Esophagus squamous epithelium (tissue), 5 donors: ENCODE data around the gene KRTAP9-8. TPM values are rescaled to one million over a fixed set of nuclear protein-coding genes. Genes with fewer than 3 reads are reported as not detected.
"Not testable (repeated sequence)": the region's sequence is repeated elsewhere in the genome, so short reads cannot be mapped to it uniquely, and the experiment has no call there.

Source experiments
- DNase-seq: peaks from one replicate; lab custom pipeline; 2025; lab: John Stamatoyannopoulos, UW
- H3K27ac ChIP-seq, 4 donors: fragments of 200-600 bp; sonication (generic); one replicate each; pipeline ENCODE4 v1.5.1; 2016 to 2019; ENCODE audit warnings: mild to moderate bottlenecking in 1 of 4
- H3K27me3 ChIP-seq, 4 donors: fragments of 200-600 bp; sonication (generic); 1 replicate in 3 of 4; 2 replicates in 1 of 4; pipeline versions ENCODE4 v1.5.1 to v1.6.0; 2017 to 2021; ENCODE audit warnings: antibody characterized with exemption in 1 of 4
- H3K36me3 ChIP-seq, 3 donors: fragments of 200-600 bp; sonication (generic); one replicate each; pipeline ENCODE4 v1.5.1; 2016 to 2019
- H3K4me1 ChIP-seq, 3 donors: fragments of 200-600 bp; sonication (generic); one replicate each; pipeline ENCODE4 v1.5.1; 2017 to 2019
- H3K4me3 ChIP-seq, 4 donors: fragments of 200-600 bp; sonication (generic); 1 replicate in 3 of 4; 2 replicates in 1 of 4; pipeline ENCODE4 v1.5.1; 2016 to 2019; ENCODE audit warnings: mild to moderate bottlenecking in 2 of 4, moderate library complexity in 1 of 4
- H3K9me3 ChIP-seq, 3 donors: fragments of 200-600 bp; sonication (generic); one replicate each; pipeline ENCODE4 v1.5.1; 2016 to 2019
- POLR2A ChIP-seq, 4 donors: fragments of 450-650 bp; IDR thresholded peaks; one replicate each; pipeline ENCODE4 v1.6.1; 2017; ENCODE audit warnings: antibody characterized with exemption in 4 of 4, mild to moderate bottlenecking in 4 of 4, moderate library complexity in 3 of 4
- WGBS, 2 donors: methylation state at CpG; one replicate each; pipeline ENCODE4 v1.1.5; 2018; 5-methylcytosine and 5-hydroxymethylcytosine counted together
- intact Hi-C: fragments of 100-400 bp; cut with DNase I; formaldehyde crosslinking; loops from one replicate; pipeline ENCODE4 v1.15.0; 2022
- total RNA-seq, 4 donors: library from RNA; depleted of rRNA; stranded (reverse); fragments of >200 nt; gene quantifications; one replicate each; pipeline ENCODE4 v1.1.0, GENCODE V29; 2016
- TF ChIP-seq, protein P1 (sequence below), 6 experiments: fragments of 450-650 bp in 4 of 6; fragments of 200-600 bp in 2 of 6; sonication (generic) in 2 of 6; IDR thresholded peaks; one replicate each; pipeline ENCODE4 v1.5.1; 2016 to 2019; ENCODE audit warnings: antibody characterized with exemption in 6 of 6, mild to moderate bottlenecking in 4 of 6, moderate library complexity in 4 of 6
- donor health status: DM: yes; HTN: yes; CAD: no.

KRTAP9-8 gene, protein sequence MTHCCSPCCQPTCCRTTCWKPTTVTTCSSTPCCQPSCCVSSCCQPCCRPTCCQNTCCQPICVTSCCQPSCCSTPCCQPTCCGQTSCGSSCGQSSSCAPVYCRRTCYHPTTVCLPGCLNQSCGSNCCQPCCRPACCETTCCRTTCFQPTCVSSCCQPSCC
- not detected for total RNA-seq

DNA sequence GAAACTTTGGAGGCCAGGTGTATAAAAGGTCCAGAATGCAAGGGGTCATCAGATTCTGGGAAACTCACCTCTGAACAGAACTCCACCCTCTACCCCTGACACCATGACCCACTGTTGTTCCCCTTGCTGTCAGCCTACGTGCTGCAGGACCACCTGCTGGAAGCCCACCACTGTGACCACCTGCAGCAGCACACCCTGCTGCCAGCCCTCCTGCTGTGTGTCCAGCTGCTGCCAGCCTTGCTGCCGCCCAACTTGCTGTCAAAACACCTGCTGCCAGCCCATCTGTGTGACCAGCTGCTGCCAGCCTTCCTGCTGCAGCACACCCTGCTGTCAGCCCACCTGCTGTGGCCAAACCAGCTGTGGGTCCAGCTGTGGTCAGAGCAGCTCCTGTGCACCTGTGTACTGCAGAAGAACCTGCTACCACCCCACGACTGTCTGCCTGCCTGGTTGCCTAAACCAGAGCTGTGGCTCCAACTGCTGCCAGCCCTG, at the start of gene KRTAP9-8:
TSS of gene KRTAP9-8 (plus strand) at position 51 of the 489 bp plus-strand sequence. CDS start at position 104, 53 bp downstream.
- DNase-seq, H3K9me3 ChIP-seq, H3K27ac ChIP-seq, H3K4me1 ChIP-seq, intact Hi-C loops, H3K4me3 ChIP-seq, H3K36me3 ChIP-seq: not testable (repeated sequence)
- H3K27me3 ChIP-seq: peaks cover 0 to 21% (median 0%) of the 10 kb centered on the region in 4 donors
- WGBS, 2 donors: 33 to 51% methylated on average over 1 to 3 of the region's 3 CpGs

DNA sequence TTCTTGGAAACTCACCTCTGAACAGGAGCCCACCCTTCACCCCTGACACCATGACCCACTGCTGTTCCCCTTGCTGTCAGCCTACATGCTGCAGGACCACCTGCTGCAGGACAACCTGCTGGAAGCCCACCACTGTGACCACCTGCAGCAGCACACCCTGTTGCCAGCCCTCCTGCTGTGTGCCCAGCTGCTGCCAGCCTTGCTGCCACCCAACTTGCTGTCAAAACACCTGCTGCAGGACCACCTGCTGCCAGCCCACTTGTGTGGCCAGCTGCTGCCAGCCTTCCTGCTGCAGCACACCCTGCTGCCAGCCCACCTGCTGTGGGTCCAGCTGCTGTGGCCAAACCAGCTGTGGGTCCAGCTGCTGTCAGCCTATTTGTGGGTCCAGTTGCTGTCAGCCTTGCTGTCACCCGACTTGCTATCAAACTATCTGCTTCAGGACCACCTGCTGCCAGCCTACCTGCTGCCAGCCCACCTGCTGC, 47.9 kb upstream of the KRTAP9-8 start, which contains the start of gene KRTAP9-1:
TSS of gene KRTAP9-1 (plus strand) at position 51 of the 482 bp plus-strand sequence. CDS start at position 51, 0 bp downstream.
- H3K9me3 ChIP-seq, DNase-seq, H3K4me3 ChIP-seq, H3K4me1 ChIP-seq, intact Hi-C loops, H3K36me3 ChIP-seq, H3K27ac ChIP-seq: not testable (repeated sequence)
- H3K27me3 ChIP-seq: peaks cover 0 to 29% (median 0%) of the 10 kb centered on the region in 4 donors
- 57% methylated on average over 1 of the region's 1 CpG; no CpG with 5 or more reads in 1 of the 2 donors for WGBS, 2 donors

DNA sequence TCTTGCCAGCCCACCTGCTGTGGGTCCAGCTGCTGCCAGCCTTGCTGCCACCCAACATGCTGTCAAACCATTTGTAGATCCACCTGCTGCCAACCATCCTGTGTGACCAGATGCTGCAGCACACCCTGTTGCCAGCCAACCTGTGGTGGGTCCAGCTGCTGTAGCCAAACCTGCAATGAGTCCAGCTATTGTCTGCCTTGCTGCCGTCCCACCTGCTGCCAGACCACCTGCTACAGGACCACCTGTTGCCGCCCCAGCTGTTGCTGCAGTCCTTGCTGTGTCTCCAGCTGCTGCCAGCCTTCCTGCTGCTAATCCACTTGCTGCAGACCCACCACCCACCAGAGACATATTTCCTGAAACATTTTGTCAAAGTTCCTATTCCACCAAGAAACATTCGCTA, 47.5 kb upstream of the KRTAP9-8 start:
- no peaks in the 10 kb centered on the region for H3K36me3 ChIP-seq
- H3K4me1 ChIP-seq: no peaks in the 10 kb centered on the region
- no peaks in the 10 kb centered on the region for H3K9me3 ChIP-seq
- H3K27me3 ChIP-seq: peaks cover 0 to 29% (median 0%) of the 10 kb centered on the region in 4 donors
- TF ChIP-seq, protein P1, sequence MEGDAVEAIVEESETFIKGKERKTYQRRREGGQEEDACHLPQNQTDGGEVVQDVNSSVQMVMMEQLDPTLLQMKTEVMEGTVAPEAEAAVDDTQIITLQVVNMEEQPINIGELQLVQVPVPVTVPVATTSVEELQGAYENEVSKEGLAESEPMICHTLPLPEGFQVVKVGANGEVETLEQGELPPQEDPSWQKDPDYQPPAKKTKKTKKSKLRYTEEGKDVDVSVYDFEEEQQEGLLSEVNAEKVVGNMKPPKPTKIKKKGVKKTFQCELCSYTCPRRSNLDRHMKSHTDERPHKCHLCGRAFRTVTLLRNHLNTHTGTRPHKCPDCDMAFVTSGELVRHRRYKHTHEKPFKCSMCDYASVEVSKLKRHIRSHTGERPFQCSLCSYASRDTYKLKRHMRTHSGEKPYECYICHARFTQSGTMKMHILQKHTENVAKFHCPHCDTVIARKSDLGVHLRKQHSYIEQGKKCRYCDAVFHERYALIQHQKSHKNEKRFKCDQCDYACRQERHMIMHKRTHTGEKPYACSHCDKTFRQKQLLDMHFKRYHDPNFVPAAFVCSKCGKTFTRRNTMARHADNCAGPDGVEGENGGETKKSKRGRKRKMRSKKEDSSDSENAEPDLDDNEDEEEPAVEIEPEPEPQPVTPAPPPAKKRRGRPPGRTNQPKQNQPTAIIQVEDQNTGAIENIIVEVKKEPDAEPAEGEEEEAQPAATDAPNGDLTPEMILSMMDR (IDR thresholded peaks at IDR 0.05): no peak
- TF ChIP-seq POLR2A (IDR thresholded peaks at IDR 0.05): no peak
- no peak overlapping the region for H3K27ac ChIP-seq
- no peak overlapping the region for H3K4me3 ChIP-seq
- whole genome bisulfite sequencing, 2 donors: 83 to 91% methylated on average over 3 of the region's 3 CpGs
- DNase-seq: no peak
- intact Hi-C loops: no loop called here

DNA sequence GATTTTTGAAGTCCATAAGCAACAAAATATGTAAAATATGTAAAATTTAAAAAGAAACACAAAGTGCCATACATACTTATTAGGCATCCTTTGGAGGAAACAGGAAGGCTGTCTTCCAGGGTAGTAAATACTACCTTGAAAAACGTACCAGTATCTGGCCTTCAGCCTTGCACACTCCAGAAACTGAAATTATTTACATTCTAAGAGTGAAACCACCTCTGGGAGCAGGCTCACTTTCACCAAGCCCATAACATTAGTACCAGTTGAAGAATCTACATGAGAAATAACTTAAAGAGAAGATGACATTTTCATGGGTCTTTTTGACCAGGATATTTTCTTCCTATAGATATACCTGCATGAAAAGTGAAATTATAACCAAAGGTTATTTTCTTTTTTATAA, 41.7 kb upstream of the KRTAP9-8 start:
- WGBS, 2 donors: 22 to 63% methylated on average over 1 of the region's 1 CpG
- no peak for TF ChIP-seq POLR2A (IDR thresholded peaks at IDR 0.05)
- TF ChIP-seq, protein P1 (IDR thresholded peaks at IDR 0.05): no peak

DNA sequence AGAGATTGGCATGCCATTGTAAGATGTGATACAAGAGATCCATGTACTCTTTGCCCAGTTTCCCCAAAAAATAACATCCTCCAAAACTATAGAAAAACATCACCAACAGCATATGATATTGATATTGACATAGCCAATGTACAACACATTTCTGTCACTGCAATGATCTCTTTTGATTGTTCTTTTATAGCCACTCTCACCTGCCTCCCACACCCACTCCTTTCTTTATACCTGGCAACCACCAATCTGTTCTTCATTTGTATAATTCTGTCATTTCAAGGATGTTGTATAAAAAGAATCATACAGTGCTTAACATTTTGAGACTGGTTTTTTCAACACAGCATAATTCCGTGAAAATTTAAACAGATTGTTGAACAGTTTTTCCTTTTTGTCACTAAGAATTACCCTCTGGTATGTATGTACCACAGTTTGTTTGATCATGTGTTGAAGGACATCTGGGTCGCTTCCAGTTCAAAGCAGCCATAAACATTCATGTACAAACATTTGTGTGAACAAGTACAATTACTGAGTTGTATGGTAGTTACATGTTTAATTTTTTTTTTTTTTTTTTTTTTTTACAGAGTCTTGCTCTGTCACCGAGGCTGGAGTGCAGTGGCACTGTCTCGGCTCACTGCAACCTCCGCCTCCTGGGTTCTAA, 38.2 kb upstream of the KRTAP9-8 start:
- TF ChIP-seq POLR2A (IDR thresholded peaks at IDR 0.05): no peak
- TF ChIP-seq, protein P1 (IDR thresholded peaks at IDR 0.05): no peak
- Histone ChIP-seq H3K36me3 (no peaks in the 10 kb centered on the region), H3K27me3 (no peaks in the 10 kb centered on the region), H3K27ac (no peak overlapping the region), H3K9me3 (no peaks in the 10 kb centered on the region), H3K4me3 (no peak overlapping the region), H3K4me1 (no peaks in the 10 kb centered on the region)
- intact Hi-C loops: no loop called here
- 42 to 62% methylated on average over 3 to 5 of the region's 5 CpGs for WGBS, 2 donors
- DNase-seq: no peak

More for the DNA sequence above, 41.7 kb upstream of the KRTAP9-8 start:
- DNase-seq: no peak
- intact Hi-C loops: no loop called here
- H3K4me3 ChIP-seq: no peak overlapping the region
- no peaks in the 10 kb centered on the region for H3K9me3 ChIP-seq
- H3K27ac ChIP-seq: no peak overlapping the region
- H3K36me3 ChIP-seq: no peaks in the 10 kb centered on the region
- no peaks in the 10 kb centered on the region for H3K27me3 ChIP-seq
- no peaks in the 10 kb centered on the region for H3K4me1 ChIP-seq
